ENCODE results near the gene ACADS. TPM values are rescaled to one million over a fixed set of nuclear protein-coding genes. Genes with fewer than 3 reads are reported as not detected.
A peak's percentile ranks its signal among the peaks of the same experiment; 100 is the strongest.

Gene ACADS
- 3.4 and 5.7 TPM in 2 replicates for total RNA-seq (2021)
- Bru-seq, nascent RNA: percentile 44 among the genes with signal in this experiment
- BruChase-seq, experiment 1, labeled RNA remaining after a 2-hour chase: percentile 46 among the genes with signal in this experiment
- BruChase-seq, experiment 2, labeled RNA remaining after a 6-hour chase: percentile 48 among the genes with signal in this experiment
- long read RNA-seq, transcript ACADS-201 (10 exons, 1,950 nt): major isoform, 11 of 12 reads
- long read RNA-seq, partial matches to known transcripts: 0 of 12 reads
- long read RNA-seq, other reads (novel, unspliced or antisense): 1 of 12 reads

- ChIA-PET CTCF (no interaction called here), POLR2A (ENCODE audit: low non-redundant PET) (no interaction called here)
- no peaks in the 10 kb centered on the region for H3K27me3 ChIP-seq (replicated peaks; ENCODE audit: insufficient read depth, low read depth, low read length, poor library complexity)
- no peaks in the 10 kb centered on the region for H3K9me3 ChIP-seq (ENCODE audit: low read depth, low read length, poor library complexity, severe bottlenecking)
- H3K4me1 ChIP-seq (ENCODE audit: insufficient read depth, low read length, poor library complexity, severe bottlenecking): peaks cover 6% of the 10 kb centered on the region
- TF ChIP-seq EZH2 (IDR thresholded peaks at IDR 0.05; ENCODE audit: borderline replicate concordance, low read depth, low read length, poor library complexity, severe bottlenecking) (no peak), CTCF (conservative IDR thresholded peaks at IDR 0.05; ENCODE audit: low read depth, low read length) (no peak)
- H3K4me3 ChIP-seq (ENCODE audit: low read depth, low read length, poor library complexity, severe bottlenecking): peak within 1 kb of the TSS; percentile 51
- no TSS peak for BruUV-seq (replicated peaks)
- H3K27ac ChIP-seq (ENCODE audit: low read depth, low read length, poor library complexity, severe bottlenecking): peak within 1 kb of the TSS; percentile 38
- intact Hi-C loops (cut with micrococcal nuclease; ENCODE audit: unreplicated experiment): loop anchor here (5.0 kb wide), 1 partner anchor 246 kb away; no protein-coding TSS in a partner anchor
- DNase-seq (ENCODE audit: low spot score): peak; percentile 91
- H3K36me3 ChIP-seq (ENCODE audit: insufficient read depth, low read length, poor library complexity, severe bottlenecking): peaks cover 27% of the 10 kb centered on the region
These were observed at the start of gene ACADS for GRCh38 chr12:120725659-120726509. Gene ACADS, plus strand, starts transcription at chr12:120725826. Its CDS starts 60 bp downstream, at chr12:120725886.

GRCh38 chr12:120677765-120678473 is 47.7 kb upstream of the ACADS start:
- POLR2A ChIA-PET (ENCODE audit: low non-redundant PET): no interaction called here
- CTCF ChIA-PET: no interaction called here
- no TSS peak for BruUV-seq (replicated peaks)
- no peaks in the 10 kb centered on the region for H3K36me3 ChIP-seq (ENCODE audit: insufficient read depth, low read length, poor library complexity, severe bottlenecking)
- peak; percentile 60 for DNase-seq (ENCODE audit: low spot score)
- H3K4me3 ChIP-seq (ENCODE audit: low read depth, low read length, poor library complexity, severe bottlenecking): no peak overlapping the region
- TF ChIP-seq EZH2 (IDR thresholded peaks at IDR 0.05; ENCODE audit: borderline replicate concordance, low read depth, low read length, poor library complexity, severe bottlenecking) (no peak), CTCF (conservative IDR thresholded peaks at IDR 0.05; ENCODE audit: low read depth, low read length) (no peak)
- H3K27ac ChIP-seq (ENCODE audit: low read depth, low read length, poor library complexity, severe bottlenecking): no peak overlapping the region
- intact Hi-C loops (cut with micrococcal nuclease; ENCODE audit: unreplicated experiment): no loop called here
- peaks cover 7% of the 10 kb centered on the region for H3K4me1 ChIP-seq (ENCODE audit: insufficient read depth, low read length, poor library complexity, severe bottlenecking)
- H3K27me3 ChIP-seq (replicated peaks; ENCODE audit: insufficient read depth, low read depth, low read length, poor library complexity): no peaks in the 10 kb centered on the region
- no peaks in the 10 kb centered on the region for H3K9me3 ChIP-seq (ENCODE audit: low read depth, low read length, poor library complexity, severe bottlenecking)

- peaks cover 7% of the 10 kb centered on the region for H3K4me1 ChIP-seq (ENCODE audit: insufficient read depth, low read length, poor library complexity, severe bottlenecking)
- H3K4me3 ChIP-seq (ENCODE audit: low read depth, low read length, poor library complexity, severe bottlenecking): no peak overlapping the region
- CTCF ChIA-PET: no interaction called here
- intact Hi-C loops (cut with micrococcal nuclease; ENCODE audit: unreplicated experiment): no loop called here
- H3K9me3 ChIP-seq (ENCODE audit: low read depth, low read length, poor library complexity, severe bottlenecking): no peaks in the 10 kb centered on the region
- DNase-seq (ENCODE audit: low spot score): no peak
- TF ChIP-seq CTCF (conservative IDR thresholded peaks at IDR 0.05; ENCODE audit: low read depth, low read length) (no peak), EZH2 (IDR thresholded peaks at IDR 0.05; ENCODE audit: borderline replicate concordance, low read depth, low read length, poor library complexity, severe bottlenecking) (no peak)
- BruUV-seq (replicated peaks): no TSS peak
- POLR2A ChIA-PET (ENCODE audit: low non-redundant PET): no interaction called here
- no peak overlapping the region for H3K27ac ChIP-seq (ENCODE audit: low read depth, low read length, poor library complexity, severe bottlenecking)
- no peaks in the 10 kb centered on the region for H3K36me3 ChIP-seq (ENCODE audit: insufficient read depth, low read length, poor library complexity, severe bottlenecking)
- H3K27me3 ChIP-seq (replicated peaks; ENCODE audit: insufficient read depth, low read depth, low read length, poor library complexity): no peaks in the 10 kb centered on the region
These were observed 47.1 kb upstream of the ACADS start for GRCh38 chr12:120678572-120678971.
